HG02852 (cell line): Measurements from ENCODE around the gene VPS8.

Source experiments
- ATAC-seq: cut with Tn5 transposase; IDR thresholded peaks from one replicate; pipeline ENCODE4 v1.9.1; 2021; ENCODE audit warnings: mild to moderate bottlenecking, moderate library complexity; ENCODE audit not compliant: unreplicated experiment

The VPS8 gene

DNA sequence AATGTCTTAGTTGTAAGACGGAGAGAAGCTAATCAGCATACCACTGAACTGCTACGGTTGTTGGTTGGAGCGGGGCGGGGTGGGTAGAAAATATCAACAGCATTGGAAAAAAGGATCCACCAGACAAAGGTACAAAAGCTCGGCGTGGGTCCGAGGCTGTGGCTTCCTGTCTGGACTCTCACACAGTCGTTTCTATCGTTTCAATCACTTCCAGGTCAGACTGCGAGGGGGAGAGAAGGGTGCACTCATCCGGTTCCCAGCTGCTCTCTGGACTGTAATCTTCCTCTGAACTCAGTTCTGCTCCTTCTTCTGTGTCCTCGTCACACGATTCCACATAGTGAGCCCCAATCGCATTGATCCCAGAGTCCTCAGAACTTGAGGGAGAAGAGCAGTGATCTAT lies 270.9 kb downstream of the VPS8 start:
- no peak for ATAC-seq

DNA sequence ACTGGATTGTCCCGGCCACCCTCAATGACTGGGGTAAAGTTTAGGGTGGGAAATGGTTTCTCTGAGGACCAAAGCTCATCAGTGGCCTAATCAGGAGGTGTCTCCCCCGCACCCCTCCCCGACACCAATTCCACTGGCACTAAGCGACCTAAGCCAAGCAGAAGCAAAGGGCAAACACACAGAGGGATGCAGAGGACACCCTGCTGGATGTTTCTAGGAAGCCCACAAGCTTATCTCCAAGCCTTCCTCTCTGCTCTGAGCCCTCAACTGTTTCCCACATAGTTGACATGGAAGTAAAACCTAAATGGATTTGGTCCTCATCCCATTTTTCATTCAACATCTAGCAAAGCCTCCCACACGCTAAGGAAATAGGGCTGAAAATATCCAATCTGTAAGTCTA lies 272.4 kb downstream of the VPS8 start:
- no peak for ATAC-seq

DNA sequence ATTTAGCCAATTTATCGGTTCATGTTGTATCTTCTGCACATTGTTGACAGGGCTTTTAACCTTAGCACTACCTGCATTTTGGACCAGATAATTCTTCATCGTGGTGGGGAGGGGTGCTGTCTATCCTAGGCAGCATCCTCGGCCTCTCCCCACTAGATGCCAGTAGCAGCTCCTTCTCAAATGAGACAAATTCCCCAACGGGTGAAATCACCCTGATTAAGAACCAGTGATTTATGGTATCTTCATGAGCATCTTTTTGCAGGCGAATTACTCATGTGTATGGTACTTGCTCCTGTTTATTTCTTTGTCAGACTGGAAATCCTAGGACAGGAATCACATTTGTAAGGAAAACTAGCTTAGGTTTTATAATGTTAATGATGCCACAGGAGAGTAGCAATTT lies 272.9 kb downstream of the VPS8 start:
- ATAC-seq = no peak

DNA sequence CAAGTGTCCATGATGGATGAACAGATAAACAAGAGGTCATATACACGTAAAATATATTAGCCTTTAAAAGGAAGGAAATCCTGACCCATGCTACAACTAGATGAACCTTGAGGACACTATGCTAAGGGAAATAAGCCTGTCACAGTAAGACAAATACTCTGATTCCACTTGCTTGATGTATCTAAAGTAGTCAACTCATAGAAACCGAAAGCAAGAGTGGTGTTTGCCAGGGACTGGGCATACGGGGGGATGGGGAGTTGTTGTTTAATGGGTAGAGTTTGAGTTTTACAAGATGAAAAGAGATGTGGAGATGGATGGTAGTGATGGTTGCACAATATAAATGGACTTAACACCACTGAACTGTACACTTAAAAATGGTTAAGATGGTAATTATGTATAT lies 275.5 kb downstream of the VPS8 start:
- ATAC-seq = no peak

DNA sequence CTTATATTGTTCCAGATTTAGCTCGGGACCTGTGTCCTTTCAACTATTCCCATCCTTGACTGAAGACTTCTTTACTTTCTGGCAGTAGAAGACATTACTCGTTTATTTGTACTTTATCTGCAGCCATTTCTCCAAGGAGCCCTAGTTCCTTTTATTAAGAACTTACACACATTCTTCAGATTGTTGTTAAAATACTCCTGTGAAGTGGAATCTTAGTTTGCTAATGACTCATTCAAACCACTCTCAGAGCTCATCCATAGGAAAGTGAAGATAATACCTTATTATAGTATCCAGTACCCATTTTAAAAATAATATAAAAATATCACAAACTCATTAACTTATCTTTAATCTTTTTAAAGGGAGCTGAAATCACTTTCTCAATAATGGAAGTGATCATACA lies 277.4 kb downstream of the VPS8 start:
- no peak for ATAC-seq

DNA sequence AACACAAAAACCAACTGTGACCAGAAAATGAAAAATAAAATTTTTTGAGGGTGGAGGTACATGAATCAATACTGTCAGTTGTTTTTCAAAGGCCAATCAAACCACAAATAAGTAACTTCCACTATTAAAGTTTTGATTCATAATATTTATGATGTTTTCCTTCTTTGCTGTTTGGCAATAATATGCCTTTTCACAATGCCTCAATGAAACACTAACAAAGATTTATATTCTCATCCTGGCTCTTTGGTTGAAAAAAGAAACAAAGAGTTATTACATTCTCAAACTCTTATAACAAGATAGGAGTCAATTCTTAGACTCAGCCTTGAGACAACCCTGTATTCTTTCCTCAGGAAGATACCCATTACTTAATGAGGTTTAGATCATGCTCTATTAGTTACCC lies 277.8 kb downstream of the VPS8 start:
- ATAC-seq = no peak

DNA sequence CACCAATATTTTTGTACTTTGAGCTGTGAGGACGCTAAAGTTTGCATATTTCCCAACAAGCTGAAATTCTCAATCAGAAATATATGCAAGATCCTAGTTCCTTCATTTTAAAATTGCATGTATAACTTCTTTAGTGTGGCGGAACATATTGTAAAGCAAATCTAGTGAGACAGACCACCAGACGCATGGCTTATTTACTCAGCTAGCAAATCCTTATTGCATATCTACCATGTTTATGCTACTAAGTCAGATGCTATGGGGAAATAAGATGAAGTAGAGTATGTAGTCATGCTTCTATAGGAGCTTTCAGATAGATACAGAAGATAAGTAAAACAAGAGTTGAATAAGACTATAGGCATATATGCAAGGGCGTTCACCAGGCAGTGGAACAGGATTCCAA lies 278.8 kb downstream of the VPS8 start:
- no peak for ATAC-seq

DNA sequence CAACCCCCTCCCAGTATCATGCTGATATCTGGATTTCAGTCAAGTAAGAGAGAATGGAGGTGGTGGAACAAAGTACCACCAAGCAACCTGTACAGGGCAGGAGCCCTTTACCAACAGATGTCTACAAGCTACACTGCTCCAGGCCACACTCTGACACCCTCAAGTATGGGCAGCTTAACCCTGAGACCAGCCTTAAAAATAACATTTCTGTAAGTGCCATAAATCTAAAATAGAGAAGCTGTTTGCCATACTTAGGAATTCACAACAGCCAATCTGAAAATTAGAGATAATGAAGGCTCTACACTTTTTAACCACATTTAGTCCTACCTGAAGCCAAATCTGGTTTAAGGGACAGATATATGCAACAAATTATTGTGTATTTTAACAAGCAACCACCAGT lies 281.1 kb downstream of the VPS8 start:
- no peak for ATAC-seq

DNA sequence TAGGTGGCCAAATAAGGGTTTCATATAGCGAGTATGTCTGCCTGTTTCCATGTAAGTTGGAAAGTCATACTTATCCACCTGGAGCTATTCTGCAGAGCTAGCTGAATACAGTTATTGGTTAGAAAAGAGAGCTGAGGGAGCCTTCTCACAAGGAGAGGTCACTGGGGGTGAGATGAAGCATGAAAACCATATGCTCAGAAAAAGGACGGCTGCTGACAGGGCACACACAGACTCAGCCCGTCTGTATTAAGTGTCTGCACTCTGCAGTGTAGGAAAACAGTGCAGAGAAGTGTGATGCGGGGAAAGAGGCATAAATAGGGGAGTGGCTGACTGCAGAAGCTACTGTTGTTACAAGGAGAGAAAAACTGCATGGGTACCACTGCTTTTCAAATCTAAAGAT lies 282.7 kb downstream of the VPS8 start:
- no peak for ATAC-seq
